DMS153 treated with DMSO at 0.1 percent for 48 hours (cell line): ENCODE results near the gene FREM2.

Experiments used
- DNase-seq: peaks from one replicate; lab custom pipeline; 2025; ENCODE audit not compliant: unreplicated experiment; lab: John Stamatoyannopoulos, UW

Gene FREM2

GRCh38 chr13:38686577-38687245 lies at the start of gene FREM2:
Gene FREM2 (plus strand): TSS chr13:38687077. CDS start chr13:38687345, 268 bp downstream.
- DNase-seq: peak; percentile 74

- DNase-seq: no peak
Observed at GRCh38 chr13:38637576-38637975, 49.3 kb upstream of the FREM2 start.

DNA sequence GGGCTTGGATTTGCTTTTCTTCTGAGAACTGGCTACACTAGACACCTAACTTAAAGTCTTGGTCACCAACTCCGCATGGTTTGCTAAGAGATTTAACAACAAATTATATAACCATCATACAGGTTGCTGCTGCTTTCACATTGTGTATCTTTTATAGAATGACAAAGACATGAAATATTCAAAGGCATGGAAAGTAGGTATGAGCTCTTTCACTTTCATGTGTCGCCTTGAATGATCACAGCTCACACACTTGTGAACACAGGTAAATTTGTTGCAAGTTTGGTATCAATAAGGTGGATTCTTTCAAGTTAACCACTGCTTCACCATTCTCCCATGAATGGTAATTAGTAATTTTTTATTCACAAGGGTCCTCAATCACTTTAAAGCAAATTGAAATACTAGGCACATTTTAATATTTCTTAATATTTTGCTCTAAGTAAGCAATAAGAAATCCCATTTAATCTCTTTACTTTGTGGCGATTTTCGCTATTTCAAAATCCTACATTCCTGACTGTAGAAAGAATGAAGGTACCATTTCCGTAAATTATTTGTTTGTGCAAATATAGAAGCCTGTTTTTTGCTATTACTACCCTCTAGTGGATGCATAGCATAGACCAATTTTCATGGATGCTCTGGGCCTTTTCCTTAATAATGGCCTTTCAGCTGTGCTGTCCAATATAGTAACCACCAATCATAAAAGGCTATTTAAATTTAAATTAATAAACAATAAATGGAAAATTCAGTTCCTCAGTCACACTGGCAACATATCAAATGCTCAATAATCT lies 45.5 kb upstream of the FREM2 start:
- DNase-seq: no peak

- DNase-seq: no peak
Observed at GRCh38 chr13:38647312-38647711, 39.6 kb upstream of the FREM2 start.

DNA sequence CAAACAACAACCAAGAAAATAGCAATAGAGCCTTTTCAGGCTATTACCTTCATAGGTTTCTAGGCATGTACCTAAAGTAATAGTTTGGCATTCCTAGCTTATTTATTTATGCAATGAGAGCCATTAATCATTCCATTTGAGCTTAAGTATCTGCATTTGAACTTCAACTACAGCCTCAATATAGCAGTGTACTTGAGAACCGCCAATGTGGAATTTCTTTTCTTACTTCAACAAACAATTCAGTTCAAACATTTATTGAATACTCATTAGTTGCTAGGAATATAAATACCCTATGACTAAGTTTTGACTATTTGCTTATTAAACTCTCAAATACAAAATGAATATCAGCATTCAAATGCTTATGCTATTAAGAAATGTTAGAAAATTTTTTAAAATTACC lies 38.0 kb upstream of the FREM2 start:
- DNase-seq: no peak

- no peak for DNase-seq
Observed at GRCh38 chr13:38656699-38657098, 30.2 kb upstream of the FREM2 start.

DNA sequence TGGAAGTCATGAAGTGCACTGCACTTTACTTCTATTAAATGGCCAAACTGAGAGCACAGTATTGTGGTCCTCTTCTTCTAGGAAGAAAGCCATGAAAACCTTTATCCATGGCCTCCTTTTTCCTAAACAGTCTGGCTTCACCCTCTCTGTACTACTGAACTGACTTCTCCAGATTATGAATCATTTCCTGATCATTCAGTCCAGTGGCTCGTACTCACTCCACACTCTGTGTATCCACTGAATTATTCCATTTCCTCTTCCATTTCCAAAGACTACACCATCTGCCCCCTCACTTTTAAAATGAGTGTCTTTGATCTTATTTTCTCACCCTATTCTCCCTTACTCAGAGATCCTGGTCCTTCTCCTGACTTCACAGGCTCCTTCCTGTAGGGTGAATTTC lies 29.7 kb upstream of the FREM2 start:
- DNase-seq: no peak

DNA sequence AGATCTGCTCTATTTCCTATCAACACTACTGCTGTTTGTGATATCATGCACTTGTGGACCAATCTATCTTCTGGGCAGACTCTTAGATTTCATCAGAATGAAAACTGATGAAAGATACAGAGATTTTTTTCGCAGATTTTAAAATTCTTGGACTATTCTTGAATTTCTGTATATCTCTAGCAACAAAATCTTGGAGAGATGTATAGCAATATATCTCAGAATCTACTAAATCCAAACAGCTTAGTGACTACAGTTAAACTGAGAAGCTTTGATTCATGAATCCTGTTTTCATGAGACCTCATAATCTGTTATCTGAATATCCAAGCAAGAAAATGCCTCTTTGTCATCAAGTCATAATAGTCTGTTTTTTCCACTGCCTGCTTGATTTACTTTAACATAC lies 28.0 kb upstream of the FREM2 start:
- DNase-seq: no peak

DNA sequence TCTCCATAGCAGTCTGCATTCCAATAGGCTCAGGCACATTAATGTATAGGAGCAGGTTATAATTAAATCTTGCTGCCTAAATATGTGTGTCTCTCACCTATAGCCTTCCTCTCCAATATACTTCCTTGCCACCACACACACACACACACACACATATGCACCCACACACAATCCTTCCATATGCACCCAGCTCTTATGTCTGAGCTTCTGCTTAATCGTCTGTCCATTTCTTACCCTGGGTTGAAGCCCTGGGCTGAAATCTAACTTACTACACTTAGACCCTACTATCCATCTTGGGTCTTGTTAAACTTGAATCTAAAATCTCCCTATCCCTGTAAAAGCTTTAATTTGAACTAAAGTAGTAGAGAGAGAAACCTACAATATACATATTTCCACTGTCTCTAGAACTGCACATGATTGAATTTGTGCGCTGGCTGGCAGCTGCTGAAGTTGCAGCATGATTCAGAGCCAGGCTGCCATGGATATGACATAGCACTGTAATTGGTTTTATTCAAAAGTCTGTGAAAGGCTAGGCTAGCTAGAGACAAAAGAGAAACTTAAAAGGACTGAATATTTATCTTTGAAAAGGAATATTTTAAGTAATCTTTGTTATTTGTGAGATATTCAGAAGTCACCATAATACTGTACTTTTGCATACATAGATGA lies 25.7 kb upstream of the FREM2 start:
- DNase-seq: no peak

- DNase-seq: no peak
Observed at GRCh38 chr13:38662362-38662761, 24.5 kb upstream of the FREM2 start.

DNA sequence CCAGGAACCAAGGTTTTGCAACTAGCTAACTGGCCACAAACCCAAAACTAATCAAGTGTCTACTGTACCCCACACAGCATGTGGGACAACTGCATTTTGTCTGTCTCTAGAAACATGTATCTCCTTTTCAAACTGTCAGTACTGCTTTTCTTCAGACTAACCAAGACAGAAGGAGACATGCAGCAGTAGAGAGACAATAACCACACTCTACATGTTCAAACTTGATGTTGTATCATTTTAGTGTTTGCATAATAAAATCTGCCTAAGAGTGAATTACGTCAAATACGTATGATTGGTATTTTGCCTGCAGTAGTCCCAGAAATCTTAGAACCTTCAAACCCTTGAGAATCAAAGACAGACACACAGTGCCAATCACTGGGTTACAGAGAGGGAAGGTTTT lies 22.0 kb upstream of the FREM2 start:
- DNase-seq: no peak

DNA sequence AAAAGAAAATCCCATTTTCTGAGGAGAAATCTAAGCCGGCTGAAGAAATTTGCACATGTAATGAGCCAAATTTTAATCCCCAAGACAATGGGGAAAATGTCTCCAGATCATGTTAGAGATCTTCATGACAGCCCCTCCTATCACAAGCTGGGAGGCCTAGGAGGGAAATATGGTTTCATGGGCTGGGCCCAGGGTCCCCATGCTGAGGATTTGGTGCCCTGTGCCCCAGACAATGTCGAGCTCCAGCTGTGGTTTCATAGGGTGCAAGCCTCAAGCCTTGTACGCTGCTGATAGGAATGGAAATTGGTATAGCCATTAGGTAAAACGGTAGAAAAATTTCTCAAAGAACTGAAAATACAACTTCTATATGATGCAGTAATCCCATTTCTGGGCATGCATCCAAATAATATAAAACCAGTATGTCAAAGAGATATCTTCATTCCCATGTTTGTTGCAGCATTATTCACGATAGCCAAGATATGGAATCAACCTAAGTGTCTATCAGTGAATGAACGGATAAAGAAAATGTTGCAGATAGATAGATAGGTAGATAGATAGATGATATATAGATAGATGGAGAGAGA lies 19.3 kb upstream of the FREM2 start:
- DNase-seq: no peak

- no peak for DNase-seq
Observed at GRCh38 chr13:38669234-38669964, 17.5 kb upstream of the FREM2 start.

DNA sequence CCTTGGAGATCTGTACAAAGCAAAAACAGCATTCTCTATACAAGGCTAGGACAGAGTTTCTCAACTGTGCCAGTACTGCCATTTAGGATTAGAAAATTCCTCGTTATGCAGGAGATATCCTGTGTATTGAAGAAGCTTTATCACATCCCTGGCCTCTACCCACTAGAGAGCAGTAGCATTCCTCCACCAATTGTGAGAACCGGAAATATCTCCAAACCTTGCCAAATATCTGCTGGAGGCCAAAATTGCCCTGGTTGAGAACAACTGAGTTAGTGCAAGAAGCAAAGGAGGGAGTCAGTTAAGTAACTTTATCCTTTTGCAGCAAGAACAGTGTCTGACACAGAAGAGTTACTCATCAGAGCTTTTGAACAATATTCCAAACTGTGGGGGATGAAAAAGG lies 16.2 kb upstream of the FREM2 start:
- DNase-seq: no peak

DNA sequence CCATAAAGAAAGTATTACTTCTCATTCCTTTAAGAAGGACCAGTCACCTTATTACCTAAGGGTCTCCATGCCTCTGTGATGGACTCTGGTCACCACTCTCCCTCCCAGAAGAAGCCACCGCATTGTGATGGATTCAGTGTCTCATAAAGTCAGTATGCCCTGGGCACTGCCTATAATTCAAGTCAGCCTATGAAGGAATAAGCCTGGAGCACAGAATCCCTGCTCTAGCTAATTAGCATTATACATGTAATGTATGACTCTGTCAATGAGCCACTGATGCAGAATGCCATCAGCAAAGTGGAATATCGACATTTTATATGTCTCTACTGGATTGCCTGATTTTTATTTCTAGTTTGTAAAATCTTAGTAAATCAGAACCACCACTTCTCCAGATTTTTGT lies 14.9 kb upstream of the FREM2 start:
- no peak for DNase-seq

GRCh38 chr13:38674208-38674607 lies 12.7 kb upstream of the FREM2 start:
- no peak for DNase-seq

GRCh38 chr13:38680912-38681311 lies 6.0 kb upstream of the FREM2 start:
- DNase-seq: no peak

DNA sequence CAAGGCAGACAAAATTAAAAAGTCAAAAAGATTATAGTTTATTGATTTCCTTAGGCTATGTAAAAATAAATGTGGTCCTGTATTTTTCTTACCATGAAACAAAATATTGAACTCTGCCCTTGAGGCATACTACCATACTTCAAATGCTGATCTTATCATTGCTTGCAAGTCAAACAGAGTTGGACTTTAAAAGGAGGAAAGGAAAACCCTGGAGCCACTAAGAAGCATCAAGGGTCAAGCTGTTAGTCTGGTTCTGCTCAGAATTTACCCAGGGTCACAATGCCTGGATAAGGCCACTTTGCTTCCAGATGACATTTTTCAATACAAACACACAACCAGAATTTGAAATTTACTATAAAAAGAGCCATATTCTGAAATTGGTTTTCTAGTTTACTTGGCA lies 2.2 kb upstream of the FREM2 start:
- DNase-seq: no peak

- DNase-seq: no peak
Observed at GRCh38 chr13:38685431-38685830, 1.4 kb upstream of the FREM2 start.

DNA sequence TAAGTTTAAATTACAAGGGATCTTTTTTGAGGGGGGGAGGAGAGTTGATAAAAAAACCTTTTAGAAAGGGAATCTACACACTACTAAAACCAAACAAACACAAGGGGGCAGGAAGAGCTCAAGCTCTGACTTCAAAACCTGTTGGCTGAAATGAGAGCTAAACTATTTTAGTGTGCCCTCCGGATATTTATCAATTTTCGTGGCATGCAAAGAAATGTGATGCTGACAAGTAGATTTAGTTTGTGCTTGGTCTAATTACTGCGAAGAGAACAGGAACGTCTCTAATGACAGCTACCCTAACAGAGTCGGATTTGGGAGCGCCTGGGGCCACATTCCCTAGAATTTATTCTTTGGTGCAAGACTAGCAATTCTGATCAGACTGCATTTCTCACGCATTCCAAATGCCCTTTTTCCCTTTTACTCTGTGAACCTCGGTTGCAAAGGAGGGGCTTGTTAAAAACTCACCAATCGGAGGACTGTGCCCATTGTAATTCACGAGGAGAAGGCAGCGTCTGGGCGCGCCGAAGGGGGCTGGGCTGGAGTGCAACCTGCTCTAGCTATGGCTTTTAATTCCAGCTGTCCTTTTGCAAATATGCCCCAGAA lies 802 bp upstream of the FREM2 start:
- DNase-seq: peak; percentile 36
